OCI-LY7 (cell line): Measurements from ENCODE around the gene MARF1.

Experiments
- EZH2phosphoT487 ChIP-seq: fragments of 200-600 bp; sonication (generic); IDR thresholded peaks from 2 replicates; pipeline ENCODE4 v1.6.1; 2018; ENCODE audit warnings: low read depth, borderline replicate concordance, mild to moderate bottlenecking, mixed run types, antibody characterized with exemption, low read length, moderate library complexity, mixed read lengths
- TF ChIP-seq, protein P1 (sequence below): fragments of 200-600 bp; sonication (generic); conservative IDR thresholded peaks from 2 replicates; pipeline ENCODE4 v1.5.1; 2014; ENCODE audit warnings: mild to moderate bottlenecking, antibody characterized with exemption, low read length, moderate library complexity, mixed read lengths

GRCh38 chr16:15564604-15565339, 78.2 kb downstream of the MARF1 start:
- TF ChIP-seq EZH2phosphoT487, result no peak
- TF ChIP-seq, protein P1, sequence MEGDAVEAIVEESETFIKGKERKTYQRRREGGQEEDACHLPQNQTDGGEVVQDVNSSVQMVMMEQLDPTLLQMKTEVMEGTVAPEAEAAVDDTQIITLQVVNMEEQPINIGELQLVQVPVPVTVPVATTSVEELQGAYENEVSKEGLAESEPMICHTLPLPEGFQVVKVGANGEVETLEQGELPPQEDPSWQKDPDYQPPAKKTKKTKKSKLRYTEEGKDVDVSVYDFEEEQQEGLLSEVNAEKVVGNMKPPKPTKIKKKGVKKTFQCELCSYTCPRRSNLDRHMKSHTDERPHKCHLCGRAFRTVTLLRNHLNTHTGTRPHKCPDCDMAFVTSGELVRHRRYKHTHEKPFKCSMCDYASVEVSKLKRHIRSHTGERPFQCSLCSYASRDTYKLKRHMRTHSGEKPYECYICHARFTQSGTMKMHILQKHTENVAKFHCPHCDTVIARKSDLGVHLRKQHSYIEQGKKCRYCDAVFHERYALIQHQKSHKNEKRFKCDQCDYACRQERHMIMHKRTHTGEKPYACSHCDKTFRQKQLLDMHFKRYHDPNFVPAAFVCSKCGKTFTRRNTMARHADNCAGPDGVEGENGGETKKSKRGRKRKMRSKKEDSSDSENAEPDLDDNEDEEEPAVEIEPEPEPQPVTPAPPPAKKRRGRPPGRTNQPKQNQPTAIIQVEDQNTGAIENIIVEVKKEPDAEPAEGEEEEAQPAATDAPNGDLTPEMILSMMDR, result no peak
